IMR-90 (cell line): Measurements from ENCODE around the gene CD79A.

Experiments used
- RFX5 ChIP-seq: IDR thresholded peaks from 2 replicates; pipeline ENCODE4 v1.8.0; 2012; ENCODE audit warnings: low read depth, mild to moderate bottlenecking, low read length, moderate library complexity
- TF ChIP-seq, protein P1 (sequence below): conservative IDR thresholded peaks from 2 replicates; pipeline ENCODE4 v1.5.1; 2012; ENCODE audit warnings: mild to moderate bottlenecking, low read depth, low read length, improper control_type of control experiment

DNA sequence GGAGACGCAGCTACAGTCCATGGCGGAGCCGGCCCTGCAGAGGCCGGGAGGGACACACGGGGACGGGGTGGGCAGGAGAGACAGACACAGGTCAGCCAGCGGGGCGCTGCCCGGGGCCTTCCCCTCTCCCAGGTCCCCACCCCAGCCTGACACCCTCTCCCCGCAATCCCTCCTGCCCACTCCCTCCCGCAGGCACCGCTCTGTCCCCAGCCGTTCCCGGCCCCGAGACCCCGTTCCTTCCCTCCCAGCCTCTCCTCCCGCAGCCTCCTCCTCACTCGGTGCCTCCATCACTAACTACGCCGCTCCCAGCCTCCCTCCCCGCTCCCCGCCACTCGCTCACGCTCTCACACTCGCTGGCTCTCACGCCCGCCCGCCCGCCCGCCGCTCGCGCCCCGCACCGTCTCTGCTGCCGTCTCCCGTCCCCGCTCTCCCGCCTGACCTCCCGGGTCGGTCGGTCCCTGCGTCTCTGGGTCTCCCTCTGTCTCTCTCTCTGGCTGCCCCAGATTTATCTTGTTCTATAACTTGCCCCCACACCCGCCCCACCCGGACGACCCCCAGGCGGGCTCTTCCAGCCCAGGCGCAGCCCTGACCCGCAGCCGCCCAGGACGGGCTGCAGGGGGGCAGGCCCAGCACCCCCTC, 35.9 kb downstream of the CD79A start:
- TF ChIP-seq, protein P1, sequence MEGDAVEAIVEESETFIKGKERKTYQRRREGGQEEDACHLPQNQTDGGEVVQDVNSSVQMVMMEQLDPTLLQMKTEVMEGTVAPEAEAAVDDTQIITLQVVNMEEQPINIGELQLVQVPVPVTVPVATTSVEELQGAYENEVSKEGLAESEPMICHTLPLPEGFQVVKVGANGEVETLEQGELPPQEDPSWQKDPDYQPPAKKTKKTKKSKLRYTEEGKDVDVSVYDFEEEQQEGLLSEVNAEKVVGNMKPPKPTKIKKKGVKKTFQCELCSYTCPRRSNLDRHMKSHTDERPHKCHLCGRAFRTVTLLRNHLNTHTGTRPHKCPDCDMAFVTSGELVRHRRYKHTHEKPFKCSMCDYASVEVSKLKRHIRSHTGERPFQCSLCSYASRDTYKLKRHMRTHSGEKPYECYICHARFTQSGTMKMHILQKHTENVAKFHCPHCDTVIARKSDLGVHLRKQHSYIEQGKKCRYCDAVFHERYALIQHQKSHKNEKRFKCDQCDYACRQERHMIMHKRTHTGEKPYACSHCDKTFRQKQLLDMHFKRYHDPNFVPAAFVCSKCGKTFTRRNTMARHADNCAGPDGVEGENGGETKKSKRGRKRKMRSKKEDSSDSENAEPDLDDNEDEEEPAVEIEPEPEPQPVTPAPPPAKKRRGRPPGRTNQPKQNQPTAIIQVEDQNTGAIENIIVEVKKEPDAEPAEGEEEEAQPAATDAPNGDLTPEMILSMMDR: no peak
- no peak for TF ChIP-seq RFX5
